Ishikawa (cell line): ENCODE data around the gene GABRR3.

Experiments used
- CEBPB ChIP-seq: IDR thresholded peaks from 2 replicates; pipeline ENCODE4 v1.6.1; 2012
- CREB1 ChIP-seq: IDR thresholded peaks from 2 replicates; pipeline ENCODE4 v1.6.1; 2012; ENCODE audit warnings: low read depth
- EGR1 ChIP-seq: IDR thresholded peaks from 2 replicates; pipeline ENCODE4 v1.6.1; 2012
- EP300 ChIP-seq: IDR thresholded peaks from 2 replicates; pipeline ENCODE4 v1.6.1; 2012; ENCODE audit warnings: borderline replicate concordance
- FOXM1 ChIP-seq: IDR thresholded peaks from 2 replicates; pipeline ENCODE4 v1.6.1; 2012; ENCODE audit warnings: low read depth, borderline replicate concordance
- MAX ChIP-seq: IDR thresholded peaks from 2 replicates; pipeline ENCODE4 v1.6.1; 2012
- NFIC ChIP-seq: IDR thresholded peaks from 2 replicates; pipeline ENCODE4 v1.6.1; 2012
- RAD21 ChIP-seq: IDR thresholded peaks from 2 replicates; pipeline ENCODE4 v1.6.1; 2012; ENCODE audit warnings: low read depth
- REST ChIP-seq: IDR thresholded peaks from 2 replicates; pipeline ENCODE4 v1.6.1; 2012; ENCODE audit warnings: low read depth, mild to moderate bottlenecking
- TAF1 ChIP-seq: IDR thresholded peaks from 2 replicates; pipeline ENCODE4 v1.6.1; 2012; ENCODE audit warnings: low read depth, mild to moderate bottlenecking
- TCF12 ChIP-seq: IDR thresholded peaks from 2 replicates; pipeline ENCODE4 v1.6.1; 2012; ENCODE audit warnings: low read depth
- TEAD4 ChIP-seq: IDR thresholded peaks from 2 replicates; pipeline ENCODE4 v1.6.1; 2012
- USF1 ChIP-seq: IDR thresholded peaks from 2 replicates; pipeline ENCODE4 v1.6.1; 2012
- YY1 ChIP-seq: IDR thresholded peaks from 2 replicates; pipeline ENCODE4 v1.6.1; 2012; ENCODE audit warnings: low read depth
- ZBTB7A ChIP-seq: IDR thresholded peaks from 2 replicates; pipeline ENCODE4 v1.6.1; 2012; ENCODE audit warnings: low read depth

GABRR3 gene

GRCh38 chr3:98035208-98035607 lies at the start of gene GABRR3:
TSS of gene GABRR3 (minus strand) at chr3:98035315. CDS start at chr3:98034987, 328 bp downstream.
- TF ChIP-seq NFIC (no peak), TAF1 (no peak), REST (no peak), USF1 (no peak), EP300 (no peak), ZBTB7A (no peak), MAX (no peak), TEAD4 (no peak), FOXM1 (no peak), TCF12 (no peak), YY1 (no peak), CEBPB (no peak), CREB1 (no peak), RAD21 (no peak), EGR1 (no peak)

- no peak for TF ChIP-seq MAX
- TF ChIP-seq EP300: no peak
- no peak for TF ChIP-seq CEBPB
- TF ChIP-seq EGR1: no peak
- TF ChIP-seq USF1: no peak
- no peak for TF ChIP-seq YY1
- no peak for TF ChIP-seq FOXM1
- TF ChIP-seq TAF1: no peak
- no peak for TF ChIP-seq TEAD4
- TF ChIP-seq NFIC: no peak
Measured at GRCh38 chr3:98073486-98073885, 38.4 kb upstream of the GABRR3 start.

GRCh38 chr3:98070840-98071239 lies 35.7 kb upstream of the GABRR3 start:
- TF ChIP-seq TAF1 (no peak), MAX (no peak), TCF12 (no peak), CEBPB (no peak), EP300 (no peak), REST (no peak), EGR1 (no peak), FOXM1 (no peak), TEAD4 (no peak), NFIC (no peak), YY1 (no peak), USF1 (no peak), ZBTB7A (no peak), RAD21 (no peak), CREB1 (no peak)

GRCh38 chr3:98068824-98069223 lies 33.7 kb upstream of the GABRR3 start:
- TF ChIP-seq RAD21 (no peak), TEAD4 (no peak), EGR1 (no peak), CREB1 (no peak), YY1 (no peak), ZBTB7A (no peak), NFIC (no peak), FOXM1 (no peak)

GRCh38 chr3:98058244-98058960 lies 23.3 kb upstream of the GABRR3 start:
- TF ChIP-seq YY1 (no peak), CREB1 (no peak), FOXM1 (no peak), NFIC (no peak), TCF12 (no peak), TEAD4 (no peak), EP300 (no peak), TAF1 (no peak), EGR1 (no peak)
